Gastrocnemius medialis (tissue), 4 donors: ENCODE results near the gene ATXN7L1.

Experiments used
- CTCF ChIP-seq, 5 experiments: fragments of 450-650 bp in 3 of 5; fragments of 200-600 bp in 2 of 5; sonication (generic) in 2 of 5; IDR thresholded peaks in 4 of 5; conservative IDR thresholded peaks in 1 of 5; 1 replicate in 4 of 5; 2 replicates in 1 of 5; pipeline ENCODE4 v1.5.1; 2016 to 2019; ENCODE audit warnings: antibody characterized with exemption in 5 of 5, mild to moderate bottlenecking in 3 of 5, moderate library complexity in 3 of 5
- POLR2A ChIP-seq, 2 donors: fragments of 450-650 bp; IDR thresholded peaks; one replicate each; pipeline ENCODE4 v1.6.1; 2017; ENCODE audit warnings: antibody characterized with exemption in 2 of 2, mild to moderate bottlenecking in 2 of 2, moderate library complexity in 2 of 2

GRCh38 chr7:105610165-105610930 is 266.1 kb downstream of the ATXN7L1 start:
- TF ChIP-seq CTCF (IDR thresholded peaks at IDR 0.05 in 4 of 5, conservative IDR thresholded peaks at IDR 0.05 in 1 of 5) = no peak
- TF ChIP-seq POLR2A (IDR thresholded peaks at IDR 0.05) = no peak
